ENCODE results near the gene MID1.

The MID1 gene

GRCh38 chrX:10484683-10485247 is 135.6 kb downstream of the MID1 start:
- no peak overlapping the region for H3K4me3 ChIP-seq (ENCODE audit: control insufficient read depth, low read depth, low read length)
- no peak for DNase-seq (ENCODE audit: low read depth)
- TF ChIP-seq CTCF (conservative IDR thresholded peaks at IDR 0.05; ENCODE audit: control insufficient read depth, insufficient read depth, low read depth, low read length), result no peak

DNA sequence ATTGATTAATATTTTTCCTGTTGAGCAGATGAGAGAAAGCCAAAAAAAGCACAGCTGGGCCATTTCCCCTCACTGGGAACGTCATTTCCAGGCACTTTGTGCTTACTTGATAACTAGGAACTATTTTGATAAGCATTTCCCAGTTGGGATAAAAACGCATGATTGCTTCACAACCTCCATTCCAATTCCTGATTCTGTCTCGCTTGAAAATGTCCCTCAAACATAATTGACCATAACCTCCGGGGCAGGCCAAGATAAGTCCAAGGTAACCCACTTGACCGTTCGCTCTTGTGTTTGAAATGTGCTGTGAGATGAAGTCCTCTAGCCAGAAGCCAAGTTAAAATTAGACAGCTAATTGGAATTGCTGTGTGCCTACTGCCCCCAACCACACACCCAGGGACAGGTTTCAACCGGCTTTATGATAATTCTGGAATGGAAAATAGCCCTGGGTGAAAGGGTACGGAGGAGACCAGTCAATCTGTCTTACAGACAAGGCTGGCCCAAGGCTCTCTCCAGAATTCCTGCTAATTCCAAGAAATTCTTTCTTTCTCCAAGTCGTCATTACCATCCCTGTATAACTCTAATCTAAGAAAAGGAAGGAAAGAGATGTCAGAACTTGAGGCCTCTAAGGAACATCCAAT is 137.1 kb downstream of the MID1 start:
- DNase-seq (ENCODE audit: low read depth), result no peak
- no peak overlapping the region for H3K4me3 ChIP-seq (ENCODE audit: control insufficient read depth, low read depth, low read length)
- no peak for TF ChIP-seq CTCF (conservative IDR thresholded peaks at IDR 0.05; ENCODE audit: control insufficient read depth, insufficient read depth, low read depth, low read length)

GRCh38 chrX:10482708-10483107 is 137.7 kb downstream of the MID1 start:
- no peak for TF ChIP-seq CTCF (conservative IDR thresholded peaks at IDR 0.05; ENCODE audit: control insufficient read depth, insufficient read depth, low read depth, low read length)
- DNase-seq (ENCODE audit: low read depth), result no peak
- H3K4me3 ChIP-seq (ENCODE audit: control insufficient read depth, low read depth, low read length), result no peak overlapping the region

GRCh38 chrX:10482261-10482660 is 138.1 kb downstream of the MID1 start:
- DNase-seq (ENCODE audit: low read depth), result no peak
- TF ChIP-seq CTCF (conservative IDR thresholded peaks at IDR 0.05; ENCODE audit: control insufficient read depth, insufficient read depth, low read depth, low read length), result no peak
- no peak overlapping the region for H3K4me3 ChIP-seq (ENCODE audit: control insufficient read depth, low read depth, low read length)

GRCh38 chrX:10480861-10481260 is 139.5 kb downstream of the MID1 start:
- no peak for TF ChIP-seq CTCF (conservative IDR thresholded peaks at IDR 0.05; ENCODE audit: control insufficient read depth, insufficient read depth, low read depth, low read length)

DNA sequence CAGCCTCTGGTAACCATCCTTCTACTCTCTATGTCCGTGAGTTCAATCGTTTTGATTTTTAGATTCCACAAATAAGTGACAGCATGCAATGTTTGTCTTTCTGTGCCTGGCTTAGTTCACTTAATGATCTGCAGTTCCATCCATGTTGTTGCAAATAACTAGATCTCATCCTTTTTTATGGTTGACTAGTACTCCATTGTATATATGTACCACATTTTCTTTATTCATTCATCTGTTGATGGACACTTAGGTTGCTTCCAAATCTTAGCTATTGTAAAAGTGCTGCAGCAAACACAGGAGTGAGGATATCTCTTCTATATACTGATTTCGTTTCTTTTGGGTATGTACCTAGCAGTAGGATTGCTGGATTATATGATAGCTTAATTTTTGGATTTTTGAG is 140.9 kb downstream of the MID1 start:
- no peak for DNase-seq (ENCODE audit: low read depth)
- no peak for TF ChIP-seq CTCF (conservative IDR thresholded peaks at IDR 0.05; ENCODE audit: control insufficient read depth, insufficient read depth, low read depth, low read length)
- H3K4me3 ChIP-seq (ENCODE audit: control insufficient read depth, low read depth, low read length), result no peak overlapping the region

More at GRCh38 chrX:10480861-10481260, 139.5 kb downstream of the MID1 start:
- H3K4me3 ChIP-seq (ENCODE audit: control insufficient read depth, low read depth, low read length), result no peak overlapping the region
- DNase-seq (ENCODE audit: low read depth), result no peak

Data from fibroblast of mammary gland (primary cell).